Upper lobe of right lung (tissue), 1 donor: ENCODE measurements around the gene NLGN2. TPM values are rescaled to one million over a fixed set of nuclear protein-coding genes. Genes with fewer than 3 reads are reported as not detected.

Experiments
- ATAC-seq: fragments of 200-7000 bp; cut with Tn5 transposase; one replicate; pipeline ENCODE4 v1.9.1; 2020; ENCODE audit warnings: mild to moderate bottlenecking, moderate library complexity
- DNase-seq: peaks from one replicate; pipeline ENCODE4 v3.0.0-alpha.2; 2020
- H3K27ac ChIP-seq: fragments of 200-600 bp; one replicate; pipeline ENCODE4 v1.8.0; 2022
- H3K27me3 ChIP-seq: fragments of 200-600 bp; one replicate; pipeline ENCODE4 v1.8.0; 2022; ENCODE audit warnings: mild to moderate bottlenecking
- H3K36me3 ChIP-seq: fragments of 200-600 bp; one replicate; pipeline ENCODE4 v1.8.0; 2022
- H3K4me1 ChIP-seq: fragments of 200-600 bp; one replicate; pipeline ENCODE4 v1.8.0; 2022
- H3K4me3 ChIP-seq: fragments of 200-600 bp; one replicate; pipeline ENCODE4 v1.8.0; 2022; ENCODE audit warnings: mild to moderate bottlenecking
- H3K9me3 ChIP-seq: fragments of 200-600 bp; one replicate; pipeline ENCODE4 v1.8.0; 2022
- intact Hi-C: fragments of 100-400 bp; cut with DNase I; formaldehyde crosslinking; loops from one replicate; pipeline ENCODE4 v1.11.0; 2022
- total RNA-seq: library from RNA; stranded (reverse); fragmentation: NEBNext Ultra II Directional; extraction: Animal tissue kit (Norgen Biotek cat#: 25700); gene quantifications from one replicate; pipeline ENCODE4 v1.2.1, GENCODE V29; 2021
- TF ChIP-seq, protein P1 (sequence below): fragments of 200-600 bp; IDR thresholded peaks from one replicate; pipeline ENCODE4 v1.8.0; 2022; ENCODE audit warnings: antibody characterized with exemption
- donor health status: DM: no; HTN: yes; CAD: no; lungs with severe emphysema.

The NLGN2 gene
- total RNA-seq, 1 donor from 2014 or later: 11.7 TPM

DNA sequence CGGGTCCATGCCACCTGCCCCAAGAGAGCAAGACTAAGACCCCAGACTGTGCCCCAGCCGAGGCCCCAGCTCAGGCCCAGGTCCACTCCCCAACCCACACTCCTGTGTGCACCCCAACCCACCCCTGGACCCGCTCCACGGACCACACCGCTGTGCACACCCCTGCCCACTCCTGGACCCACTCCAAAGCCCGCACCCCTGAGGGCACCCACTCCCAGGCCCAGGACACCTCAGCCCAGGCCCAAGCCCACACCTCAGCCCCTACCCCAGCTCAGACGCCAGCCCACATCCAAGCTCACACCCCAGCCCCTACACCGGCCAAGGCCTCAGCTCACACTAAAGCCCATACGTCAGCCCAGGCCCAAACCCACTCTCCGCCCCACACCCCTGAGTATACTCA is 22.1 kb downstream of the NLGN2 start:
- H3K27me3 ChIP-seq: no peaks in the 10 kb centered on the region
- H3K27ac ChIP-seq: no peak overlapping the region
- no peaks in the 10 kb centered on the region for H3K9me3 ChIP-seq
- ATAC-seq: peak; percentile 6
- DNase-seq: no peak
- no peaks in the 10 kb centered on the region for H3K36me3 ChIP-seq
- H3K4me1 ChIP-seq: no peaks in the 10 kb centered on the region
- TF ChIP-seq, protein P1, sequence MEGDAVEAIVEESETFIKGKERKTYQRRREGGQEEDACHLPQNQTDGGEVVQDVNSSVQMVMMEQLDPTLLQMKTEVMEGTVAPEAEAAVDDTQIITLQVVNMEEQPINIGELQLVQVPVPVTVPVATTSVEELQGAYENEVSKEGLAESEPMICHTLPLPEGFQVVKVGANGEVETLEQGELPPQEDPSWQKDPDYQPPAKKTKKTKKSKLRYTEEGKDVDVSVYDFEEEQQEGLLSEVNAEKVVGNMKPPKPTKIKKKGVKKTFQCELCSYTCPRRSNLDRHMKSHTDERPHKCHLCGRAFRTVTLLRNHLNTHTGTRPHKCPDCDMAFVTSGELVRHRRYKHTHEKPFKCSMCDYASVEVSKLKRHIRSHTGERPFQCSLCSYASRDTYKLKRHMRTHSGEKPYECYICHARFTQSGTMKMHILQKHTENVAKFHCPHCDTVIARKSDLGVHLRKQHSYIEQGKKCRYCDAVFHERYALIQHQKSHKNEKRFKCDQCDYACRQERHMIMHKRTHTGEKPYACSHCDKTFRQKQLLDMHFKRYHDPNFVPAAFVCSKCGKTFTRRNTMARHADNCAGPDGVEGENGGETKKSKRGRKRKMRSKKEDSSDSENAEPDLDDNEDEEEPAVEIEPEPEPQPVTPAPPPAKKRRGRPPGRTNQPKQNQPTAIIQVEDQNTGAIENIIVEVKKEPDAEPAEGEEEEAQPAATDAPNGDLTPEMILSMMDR: no peak
- no peak overlapping the region for H3K4me3 ChIP-seq
- intact Hi-C loops: no loop called here

DNA sequence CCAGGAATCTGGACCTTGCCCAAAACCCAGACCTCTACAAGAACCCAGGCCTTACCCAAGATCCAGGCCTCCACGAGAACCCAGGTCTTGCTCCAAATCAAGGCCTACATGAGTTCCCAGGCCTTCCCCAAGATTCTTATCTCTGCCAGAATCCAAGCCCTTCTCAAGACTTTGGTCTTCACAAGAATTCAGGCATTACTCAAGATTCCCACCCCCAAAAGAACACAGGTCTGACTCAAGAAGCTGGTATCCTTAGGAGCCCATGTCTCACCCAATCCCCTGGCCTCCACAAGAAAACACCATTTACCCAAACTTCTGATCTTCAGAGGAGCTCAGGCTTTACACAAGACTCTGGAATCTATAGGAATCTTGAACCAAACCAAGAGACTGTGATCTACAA is 23.6 kb downstream of the NLGN2 start:
- H3K27me3 ChIP-seq: no peaks in the 10 kb centered on the region
- H3K4me1 ChIP-seq: peaks cover 8% of the 10 kb centered on the region
- intact Hi-C loops: no loop called here
- no peak overlapping the region for H3K4me3 ChIP-seq
- H3K36me3 ChIP-seq: no peaks in the 10 kb centered on the region
- no peaks in the 10 kb centered on the region for H3K9me3 ChIP-seq
- ATAC-seq (no peak), DNase-seq (no peak)
- TF ChIP-seq, protein P1: no peak
- H3K27ac ChIP-seq: no peak overlapping the region

DNA sequence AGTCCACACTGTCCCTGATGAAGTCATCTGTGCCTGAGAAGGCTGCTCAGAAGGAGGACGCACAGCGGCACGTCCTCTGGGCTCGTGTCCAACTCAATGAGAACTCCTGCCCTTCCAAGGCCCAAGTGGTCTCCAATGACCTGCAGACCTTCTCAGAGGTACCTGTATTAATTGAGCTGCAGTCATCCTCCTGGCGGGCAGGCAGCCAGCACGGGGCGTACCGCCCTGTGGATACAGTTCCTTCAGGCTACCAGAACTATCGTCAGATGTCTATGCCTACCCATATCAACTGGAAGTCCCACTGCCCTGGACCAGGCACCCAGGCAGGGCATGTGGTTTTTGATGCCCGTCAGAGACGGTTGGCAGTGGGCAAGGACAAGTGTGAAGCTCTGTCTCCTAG is 24.7 kb downstream of the NLGN2 start:
- no peak for DNase-seq
- no peaks in the 10 kb centered on the region for H3K27me3 ChIP-seq
- intact Hi-C loops: no loop called here
- no peak for ATAC-seq
- no peak overlapping the region for H3K4me3 ChIP-seq
- H3K36me3 ChIP-seq: no peaks in the 10 kb centered on the region
- no peak overlapping the region for H3K27ac ChIP-seq
- TF ChIP-seq, protein P1: no peak
- H3K9me3 ChIP-seq: no peaks in the 10 kb centered on the region
- peaks cover 17% of the 10 kb centered on the region for H3K4me1 ChIP-seq

DNA sequence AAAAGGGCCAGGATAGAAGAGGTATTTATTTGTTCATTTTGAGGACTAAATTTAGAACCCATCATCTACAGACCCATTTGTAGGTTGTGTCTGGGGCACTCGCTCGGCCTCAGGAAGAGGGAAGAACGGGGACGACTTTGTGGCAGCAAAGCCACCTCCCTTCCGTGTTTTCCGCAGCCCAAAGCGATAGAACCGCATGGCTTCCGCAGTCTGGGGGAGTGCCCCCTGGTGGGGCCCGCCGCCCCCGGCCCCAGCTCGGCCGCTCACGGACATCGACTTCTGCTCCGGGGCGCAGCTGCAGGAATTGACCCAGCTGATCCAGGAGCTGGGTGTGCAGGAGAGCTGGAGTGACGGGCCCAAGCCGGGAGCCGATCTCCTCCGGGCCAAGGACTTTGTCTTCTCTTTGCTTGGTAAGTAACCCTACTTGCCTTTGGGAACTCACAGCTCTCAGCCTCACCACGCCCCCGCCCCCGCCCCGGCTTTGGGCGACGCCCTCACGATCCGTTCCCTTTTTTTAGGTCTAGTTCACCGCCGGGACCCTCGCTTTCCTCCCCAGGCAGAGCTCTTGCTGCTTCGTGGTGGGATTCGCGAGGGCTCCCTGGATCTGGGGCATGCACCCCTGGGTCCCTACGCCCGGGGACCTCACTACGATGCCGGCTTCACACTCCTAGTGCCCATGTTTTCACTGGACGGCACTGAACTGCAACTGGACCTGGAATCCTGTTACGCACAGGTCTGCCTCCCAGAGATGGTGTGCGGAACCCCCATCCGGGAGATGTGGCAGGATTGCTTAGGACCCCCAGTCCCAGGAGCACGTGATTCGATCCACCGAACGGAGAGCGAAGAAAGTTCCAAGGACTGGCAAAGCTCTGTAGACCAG is 28.3 kb downstream of the NLGN2 start:
- Histone ChIP-seq H3K4me3 (peak overlapping the region; percentile 71), H3K9me3 (no peaks in the 10 kb centered on the region), H3K27ac (peak overlapping the region; percentile 72), H3K36me3 (no peaks in the 10 kb centered on the region), H3K27me3 (peaks cover 21% of the 10 kb centered on the region), H3K4me1 (peaks cover 46% of the 10 kb centered on the region)
- DNase-seq (peak; percentile 84), ATAC-seq (peak; percentile 11)
- TF ChIP-seq, protein P1: peak; percentile 21
- intact Hi-C loops: no loop called here

DNA sequence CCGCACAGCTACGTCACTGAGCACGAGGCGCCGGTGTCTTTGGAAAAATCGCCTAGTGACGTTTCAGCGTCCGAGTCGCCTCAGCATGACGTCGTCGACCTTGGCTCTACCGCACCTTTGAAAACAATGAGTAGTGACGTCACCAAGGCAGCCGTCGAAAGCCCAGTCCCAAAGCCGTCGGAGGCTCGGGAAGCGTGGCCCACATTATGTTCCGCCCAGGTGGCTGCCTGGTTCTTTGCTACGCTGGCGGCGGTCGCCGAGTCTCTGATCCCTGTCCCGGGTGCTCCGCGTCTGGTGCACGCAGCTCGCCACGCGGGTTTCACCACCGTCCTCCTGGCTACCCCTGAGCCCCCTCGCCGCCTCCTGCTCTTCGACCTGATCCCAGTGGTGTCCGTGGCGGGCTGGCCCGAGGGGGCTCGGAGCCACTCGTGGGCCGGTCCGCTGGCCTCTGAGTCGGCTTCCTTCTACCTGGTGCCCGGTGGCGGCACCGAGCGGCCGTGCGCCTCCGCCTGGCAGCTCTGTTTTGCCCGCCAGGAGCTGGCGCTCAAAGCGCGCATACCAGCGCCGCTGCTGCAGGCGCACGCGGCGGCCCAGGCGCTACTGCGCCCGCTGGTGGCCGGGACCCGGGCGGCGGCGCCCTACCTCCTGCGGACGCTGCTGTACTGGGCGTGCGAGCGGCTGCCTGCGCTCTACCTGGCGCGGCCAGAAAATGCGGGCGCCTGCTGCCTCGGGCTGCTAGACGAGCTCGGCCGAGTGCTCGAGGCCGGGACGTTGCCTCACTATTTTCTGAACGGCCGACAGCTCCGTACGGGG is 29.1 kb downstream of the NLGN2 start:
- Histone ChIP-seq H3K36me3 (no peaks in the 10 kb centered on the region), H3K4me3 (peak overlapping the region; percentile 71), H3K27ac (peak overlapping the region; percentile 48), H3K4me1 (peaks cover 46% of the 10 kb centered on the region), H3K27me3 (peaks cover 22% of the 10 kb centered on the region), H3K9me3 (no peaks in the 10 kb centered on the region)
- peak; percentile 87 for ATAC-seq
- intact Hi-C loops: no loop called here
- peak; percentile 94 for DNase-seq
- TF ChIP-seq, protein P1: peak; percentile 82
